ES-I3 (cell line): ENCODE data around the gene RGS17.
"Not testable (repeated sequence)": the region's sequence is repeated elsewhere in the genome, so short reads cannot be mapped to it uniquely, and the experiment has no call there.

Source experiments
- H3K36me3 ChIP-seq: 2 replicates; pipeline ENCODE4 v1.6.1; 2013; ENCODE audit warnings: mild to moderate bottlenecking, low read length, control low read depth, moderate library complexity; ENCODE audit not compliant: insufficient read depth
- H3K4me1 ChIP-seq: 2 replicates; pipeline ENCODE4 v1.6.1; 2013; ENCODE audit warnings: mild to moderate bottlenecking, control low read depth, low read length; ENCODE audit not compliant: insufficient read depth
- H3K9ac ChIP-seq: 2 replicates; pipeline ENCODE4 v1.6.1; 2013; ENCODE audit warnings: low read depth, mild to moderate bottlenecking, low read length, moderate library complexity
- H3K9me3 ChIP-seq: 2 replicates; pipeline ENCODE4 v1.6.1; 2013; ENCODE audit warnings: mild to moderate bottlenecking, low read length, moderate library complexity; ENCODE audit not compliant: control insufficient read depth, insufficient read depth

RGS17 gene

GRCh38 chr6:153023977-153024708 lies 106.9 kb downstream of the RGS17 start:
- no peaks in the 10 kb centered on the region for H3K36me3 ChIP-seq

GRCh38 chr6:153018355-153018754 lies 112.7 kb downstream of the RGS17 start:
- H3K4me1 ChIP-seq = no peaks in the 10 kb centered on the region
- no peaks in the 10 kb centered on the region for H3K36me3 ChIP-seq
- H3K9ac ChIP-seq = no peak overlapping the region
- H3K9me3 ChIP-seq = no peaks in the 10 kb centered on the region

More at GRCh38 chr6:153023977-153024708, 106.9 kb downstream of the RGS17 start:
- H3K9ac ChIP-seq = no peak overlapping the region
- no peaks in the 10 kb centered on the region for H3K4me1 ChIP-seq
- H3K9me3 ChIP-seq = no peaks in the 10 kb centered on the region

- Histone ChIP-seq H3K9ac (no peak overlapping the region), H3K9me3 (no peaks in the 10 kb centered on the region)
Observed at GRCh38 chr6:153016846-153017245, 114.2 kb downstream of the RGS17 start.

GRCh38 chr6:153015094-153015640 lies 115.9 kb downstream of the RGS17 start:
- no peak overlapping the region for H3K9ac ChIP-seq
- H3K4me1 ChIP-seq = no peaks in the 10 kb centered on the region
- no peaks in the 10 kb centered on the region for H3K36me3 ChIP-seq
- H3K9me3 ChIP-seq = no peaks in the 10 kb centered on the region

More at GRCh38 chr6:153016846-153017245, 114.2 kb downstream of the RGS17 start:
- Histone ChIP-seq H3K4me1 (no peaks in the 10 kb centered on the region), H3K36me3 (no peaks in the 10 kb centered on the region)

GRCh38 chr6:153013438-153013837 lies 117.6 kb downstream of the RGS17 start:
- Histone ChIP-seq H3K36me3 (no peaks in the 10 kb centered on the region), H3K9me3 (no peaks in the 10 kb centered on the region), H3K4me1 (no peaks in the 10 kb centered on the region), H3K9ac (no peak overlapping the region)

- H3K9ac ChIP-seq = no peak overlapping the region
- no peaks in the 10 kb centered on the region for H3K9me3 ChIP-seq
- H3K4me1 ChIP-seq = no peaks in the 10 kb centered on the region
- H3K36me3 ChIP-seq = no peaks in the 10 kb centered on the region
Observed at GRCh38 chr6:153012856-153013255, 118.2 kb downstream of the RGS17 start.

- Histone ChIP-seq H3K36me3 (no peaks in the 10 kb centered on the region), H3K4me1 (no peaks in the 10 kb centered on the region), H3K9me3 (no peaks in the 10 kb centered on the region)
Observed at GRCh38 chr6:153003366-153003690, 127.8 kb downstream of the RGS17 start.

GRCh38 chr6:153002613-153003365 lies 128.3 kb downstream of the RGS17 start, which contains the start of gene MTRF1L:
TSS of gene MTRF1L (minus strand) at chr6:153002709. CDS start at chr6:153002685, 24 bp downstream.
- Histone ChIP-seq H3K9ac (peak within 1 kb of the TSS; percentile 93), H3K36me3 (no peaks in the 10 kb centered on the region), H3K9me3 (no peaks in the 10 kb centered on the region)

More at GRCh38 chr6:153003366-153003690, 127.8 kb downstream of the RGS17 start:
- H3K9ac ChIP-seq = peak overlapping the region; percentile 93

GRCh38 chr6:153001767-153002612 lies 129.1 kb downstream of the RGS17 start:
- H3K9ac ChIP-seq = peak overlapping the region; percentile 93
- no peaks in the 10 kb centered on the region for H3K9me3 ChIP-seq
- H3K36me3 ChIP-seq = peaks cover 4% of the 10 kb centered on the region; the same call in 1 of the 2 replicates
- H3K4me1 ChIP-seq = no peaks in the 10 kb centered on the region

More at GRCh38 chr6:153002613-153003365, 128.3 kb downstream of the RGS17 start, which contains the start of gene MTRF1L:
- H3K4me1 ChIP-seq = no peaks in the 10 kb centered on the region

- H3K36me3 ChIP-seq, H3K4me1 ChIP-seq, H3K9me3 ChIP-seq: not testable (repeated sequence)
- 0 out of 2 replicates have a peak overlapping the region, but pooled peaks have one; percentile 93 for H3K9ac ChIP-seq
Observed at GRCh38 chr6:153000790-153001189, 130.3 kb downstream of the RGS17 start.

- Histone ChIP-seq H3K4me1 (no peaks in the 10 kb centered on the region), H3K9ac (no peak overlapping the region), H3K36me3 (peaks cover 4% of the 10 kb centered on the region; the same call in 1 of the 2 replicates)
Observed at GRCh38 chr6:153000243-153000642, 130.8 kb downstream of the RGS17 start.

GRCh38 chr6:152999538-152999937 lies 131.5 kb downstream of the RGS17 start:
- not testable (repeated sequence) for H3K9me3 ChIP-seq, H3K36me3 ChIP-seq, H3K9ac ChIP-seq, H3K4me1 ChIP-seq

More at GRCh38 chr6:153000243-153000642, 130.8 kb downstream of the RGS17 start:
- H3K9me3 ChIP-seq = no peaks in the 10 kb centered on the region

GRCh38 chr6:152993847-152994246 lies 137.2 kb downstream of the RGS17 start:
- Histone ChIP-seq H3K36me3 (peaks cover 16% of the 10 kb centered on the region; the same call in 1 of the 2 replicates), H3K4me1 (no peaks in the 10 kb centered on the region), H3K9ac (no peak overlapping the region), H3K9me3 (no peaks in the 10 kb centered on the region)

GRCh38 chr6:152993431-152993830 lies 137.7 kb downstream of the RGS17 start:
- H3K9me3 ChIP-seq = no peaks in the 10 kb centered on the region
- no peaks in the 10 kb centered on the region for H3K4me1 ChIP-seq
- H3K9ac ChIP-seq = no peak overlapping the region
- peaks cover 16% of the 10 kb centered on the region; the same call in 1 of the 2 replicates for H3K36me3 ChIP-seq
